GM21529 (cell line): ENCODE data around the gene IQCB1.
"Not testable (repeated sequence)": the region's sequence is repeated elsewhere in the genome, so short reads cannot be mapped to it uniquely, and the experiment has no call there.

ENCODE experiments used
- ATAC-seq: cut with Tn5 transposase; IDR thresholded peaks from one replicate; pipeline ENCODE4 v1.9.1; 2021; ENCODE audit not compliant: unreplicated experiment

IQCB1 gene

GRCh38 chr3:121809249-121809648 is 25.6 kb downstream of the IQCB1 start:
- peak; percentile 99 for ATAC-seq

GRCh38 chr3:121803771-121804320 is 31.0 kb downstream of the IQCB1 start:
- no peak for ATAC-seq

GRCh38 chr3:121800906-121801305 is 34.0 kb downstream of the IQCB1 start:
- no peak for ATAC-seq

GRCh38 chr3:121796970-121797369 is 37.9 kb downstream of the IQCB1 start:
- no peak for ATAC-seq

- ATAC-seq: peak; percentile 50
These were observed 40.4 kb downstream of the IQCB1 start for GRCh38 chr3:121794264-121794983.

GRCh38 chr3:121793078-121793477 is 41.8 kb downstream of the IQCB1 start:
- ATAC-seq: peak; percentile 51

GRCh38 chr3:121786485-121786884 is 48.4 kb downstream of the IQCB1 start:
- ATAC-seq: no peak

GRCh38 chr3:121782784-121783183 is 52.1 kb downstream of the IQCB1 start:
- not testable (repeated sequence) for ATAC-seq

- no peak for ATAC-seq
These were observed 53.2 kb downstream of the IQCB1 start for GRCh38 chr3:121781611-121782010.

GRCh38 chr3:121775095-121775494 is 59.8 kb downstream of the IQCB1 start:
- ATAC-seq: not testable (repeated sequence)

GRCh38 chr3:121769246-121769645 is 65.6 kb downstream of the IQCB1 start:
- ATAC-seq: no peak

GRCh38 chr3:121768452-121768851 is 66.4 kb downstream of the IQCB1 start:
- no peak for ATAC-seq

- no peak for ATAC-seq
These were observed 75.2 kb downstream of the IQCB1 start for GRCh38 chr3:121759541-121760202.

GRCh38 chr3:121758727-121759450 is 76.0 kb downstream of the IQCB1 start:
- no peak for ATAC-seq

GRCh38 chr3:121757812-121758545 is 76.9 kb downstream of the IQCB1 start:
- ATAC-seq: no peak

- no peak for ATAC-seq
These were observed 77.6 kb downstream of the IQCB1 start for GRCh38 chr3:121757087-121757811.

- ATAC-seq: no peak
These were observed 82.1 kb downstream of the IQCB1 start for GRCh38 chr3:121752772-121753171.

- ATAC-seq: no peak
These were observed 82.6 kb downstream of the IQCB1 start for GRCh38 chr3:121752261-121752660.

GRCh38 chr3:121750087-121750415 is 84.8 kb downstream of the IQCB1 start:
- no peak for ATAC-seq

- peak; percentile 96 for ATAC-seq
These were observed 85.4 kb downstream of the IQCB1 start, which contains the start of gene GOLGB1 for GRCh38 chr3:121749276-121750086. Gene GOLGB1 (minus strand): TSS chr3:121749741. CDS start chr3:121730971, 18,770 bp downstream.
